Skeletal muscle cell (primary cell): ENCODE results near the gene SPDYE2B.
"Not testable (repeated sequence)": the region's sequence is repeated elsewhere in the genome, so short reads cannot be mapped to it uniquely, and the experiment has no call there.

Experiments
- DNase-seq: peaks from one replicate; pipeline ENCODE4 v3.0.0-alpha.2; 2010; ENCODE audit warnings: low read depth
- H3K4me3 ChIP-seq: 2 replicates; pipeline ENCODE4 v1.5.1; 2011; ENCODE audit warnings: low read depth, mild to moderate bottlenecking, control low read depth, low read length, moderate library complexity

The SPDYE2B gene, protein sequence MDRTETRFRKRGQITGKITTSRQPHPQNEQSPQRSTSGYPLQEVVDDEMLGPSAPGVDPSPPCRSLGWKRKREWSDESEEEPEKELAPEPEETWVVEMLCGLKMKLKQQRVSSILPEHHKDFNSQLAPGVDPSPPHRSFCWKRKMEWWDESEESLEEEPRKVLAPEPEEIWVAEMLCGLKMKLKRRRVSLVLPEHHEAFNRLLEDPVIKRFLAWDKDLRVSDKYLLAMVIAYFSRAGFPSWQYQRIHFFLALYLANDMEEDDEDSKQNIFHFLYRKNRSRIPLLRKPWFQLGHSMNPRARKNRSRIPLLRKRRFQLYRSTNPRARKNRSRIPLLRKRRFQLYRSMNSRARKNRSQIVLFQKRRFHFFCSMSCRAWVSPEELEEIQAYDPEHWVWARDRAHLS

DNA sequence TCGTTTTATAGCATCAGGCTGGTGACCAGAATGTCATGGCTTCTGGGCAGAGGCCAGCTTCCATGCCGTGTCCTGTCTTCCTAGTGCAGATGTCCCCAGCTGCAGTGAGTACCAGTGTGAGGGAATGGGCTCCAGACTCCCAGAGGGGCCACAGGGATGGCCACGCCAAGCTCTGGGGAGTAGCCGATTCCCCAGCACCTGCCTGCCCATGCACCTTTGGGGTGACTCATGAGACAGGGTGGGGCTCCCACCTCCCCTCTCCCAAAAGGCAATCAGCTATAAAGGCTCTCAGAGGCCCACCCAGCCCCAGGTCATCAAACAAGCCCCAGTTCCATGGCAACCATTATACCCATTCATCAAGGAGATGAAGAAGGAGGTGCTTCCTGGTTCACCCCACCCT is at the start of gene SPDYE2B:
TSS of gene SPDYE2B (plus strand) at position 396 of the 400 bp plus-strand sequence. CDS start 2,030 bp downstream, outside the sequence.
- not testable (repeated sequence) for DNase-seq, H3K4me3 ChIP-seq

DNA sequence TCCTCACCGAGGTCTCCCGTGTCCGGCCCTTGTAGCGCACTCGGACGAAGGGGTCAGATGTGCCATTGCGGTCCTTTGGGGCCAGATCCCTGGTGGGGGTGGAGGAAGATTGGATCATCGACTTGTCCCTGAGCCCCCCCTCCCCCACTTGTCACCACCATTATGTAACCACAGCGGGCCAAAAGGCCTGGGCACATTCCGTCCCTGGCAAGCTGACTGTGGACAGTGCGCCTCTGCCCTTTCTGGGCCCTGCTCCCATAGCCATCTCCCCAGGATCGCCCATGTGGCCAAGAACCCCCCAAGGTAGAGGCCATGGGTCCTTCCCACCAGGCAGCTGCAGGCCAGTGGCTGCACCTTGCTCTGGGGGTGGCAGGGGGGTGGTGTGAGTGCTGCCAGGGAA is 47.8 kb upstream of the SPDYE2B start:
- H3K4me3 ChIP-seq, DNase-seq: not testable (repeated sequence)

DNA sequence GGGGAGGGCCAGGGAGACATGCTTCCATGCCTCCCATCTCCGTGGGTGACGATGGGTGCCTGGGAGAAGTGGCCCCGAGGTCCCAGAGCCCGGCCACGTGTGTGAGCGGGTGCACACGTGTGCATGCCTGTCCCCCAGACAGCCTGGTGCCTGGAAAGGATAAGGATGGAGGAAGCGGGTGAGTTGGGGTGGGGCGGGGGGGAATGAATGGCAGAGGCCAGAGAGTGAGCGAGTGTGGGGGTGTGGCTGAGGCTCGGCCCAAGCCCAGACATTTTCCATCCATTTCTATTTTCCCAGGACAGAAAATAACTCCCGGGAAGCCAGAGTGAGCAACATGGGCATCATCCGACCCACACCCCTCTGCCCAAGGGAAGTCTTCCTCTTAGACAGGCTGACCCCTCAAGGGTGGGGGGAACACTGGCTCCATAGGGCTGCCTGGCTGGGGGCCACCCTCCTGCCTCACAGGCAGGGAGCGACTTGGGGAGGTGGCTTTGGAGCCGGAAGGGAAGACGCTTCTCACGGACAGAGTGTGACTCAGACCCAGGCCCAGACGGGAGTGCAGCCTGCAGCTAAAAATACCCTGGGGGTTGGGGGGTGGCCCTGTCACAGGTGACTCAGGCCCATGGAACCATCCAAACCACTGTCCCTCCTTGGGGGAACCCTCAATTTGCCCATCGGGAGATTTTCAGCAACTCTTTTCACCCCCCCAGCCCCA is 45.5 kb upstream of the SPDYE2B start:
- not testable (repeated sequence) for H3K4me3 ChIP-seq, DNase-seq

DNA sequence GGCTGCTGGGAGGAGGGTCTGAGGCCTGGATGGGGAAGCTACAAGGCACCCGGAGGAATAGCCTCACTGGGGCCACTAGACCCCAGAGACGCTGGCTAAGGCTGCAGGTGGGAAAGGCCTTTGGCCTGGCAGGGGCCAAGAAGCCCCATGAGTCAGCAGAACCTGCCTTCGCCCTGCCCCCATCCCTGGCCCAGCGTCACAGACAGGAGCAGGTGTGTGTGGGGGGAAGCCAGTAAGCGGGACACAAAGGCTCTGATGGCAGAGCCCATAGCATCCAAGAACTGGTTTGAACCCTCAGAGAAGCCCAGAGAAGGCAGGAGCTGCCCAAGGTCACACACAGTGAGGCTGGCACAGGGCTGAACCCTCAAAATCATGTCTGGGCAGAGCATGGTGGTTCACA is 43.3 kb upstream of the SPDYE2B start:
- not testable (repeated sequence) for DNase-seq

DNA sequence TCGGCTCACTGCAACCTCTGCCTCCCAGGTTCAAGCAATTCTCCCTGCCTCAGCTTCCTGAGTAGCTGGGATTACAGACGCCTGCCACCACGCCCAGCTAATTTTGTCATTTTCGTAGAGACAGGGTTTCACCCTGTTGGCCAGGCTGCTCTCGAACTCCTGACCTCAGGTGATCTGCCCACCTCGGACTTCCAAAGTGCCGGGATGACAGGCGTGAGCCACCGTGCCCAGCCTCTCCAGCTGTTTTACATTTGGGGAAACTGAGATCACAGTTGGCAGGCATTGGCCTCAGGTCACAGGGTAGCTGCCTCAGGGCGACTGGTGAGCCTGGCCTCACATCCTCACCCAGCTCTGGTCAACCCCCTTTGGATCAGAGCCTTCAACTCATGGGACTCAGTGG is 40.4 kb upstream of the SPDYE2B start:
- DNase-seq, H3K4me3 ChIP-seq: not testable (repeated sequence)

More for the DNA sequence above, 43.3 kb upstream of the SPDYE2B start:
- H3K4me3 ChIP-seq: not testable (repeated sequence)

DNA sequence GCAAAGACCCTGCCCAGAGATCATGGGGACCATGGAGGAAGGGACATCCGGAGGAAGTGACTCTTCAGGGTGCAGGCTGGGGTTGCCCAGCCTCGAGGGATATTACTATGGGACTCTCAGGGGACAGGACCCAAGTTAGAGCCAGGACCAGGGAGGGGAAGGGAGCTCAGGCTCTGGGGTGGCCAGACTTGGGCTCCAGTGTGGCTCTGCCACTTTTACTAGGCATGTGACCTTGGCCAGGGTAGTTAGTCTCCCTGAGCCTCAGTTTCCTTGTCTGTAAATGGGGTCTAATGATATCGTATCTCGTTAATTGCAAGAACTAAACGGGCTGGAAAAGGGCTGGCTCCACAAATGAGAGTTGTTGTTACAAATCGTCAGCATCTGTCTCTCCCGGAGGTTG is 39.7 kb upstream of the SPDYE2B start:
- not testable (repeated sequence) for DNase-seq, H3K4me3 ChIP-seq

DNA sequence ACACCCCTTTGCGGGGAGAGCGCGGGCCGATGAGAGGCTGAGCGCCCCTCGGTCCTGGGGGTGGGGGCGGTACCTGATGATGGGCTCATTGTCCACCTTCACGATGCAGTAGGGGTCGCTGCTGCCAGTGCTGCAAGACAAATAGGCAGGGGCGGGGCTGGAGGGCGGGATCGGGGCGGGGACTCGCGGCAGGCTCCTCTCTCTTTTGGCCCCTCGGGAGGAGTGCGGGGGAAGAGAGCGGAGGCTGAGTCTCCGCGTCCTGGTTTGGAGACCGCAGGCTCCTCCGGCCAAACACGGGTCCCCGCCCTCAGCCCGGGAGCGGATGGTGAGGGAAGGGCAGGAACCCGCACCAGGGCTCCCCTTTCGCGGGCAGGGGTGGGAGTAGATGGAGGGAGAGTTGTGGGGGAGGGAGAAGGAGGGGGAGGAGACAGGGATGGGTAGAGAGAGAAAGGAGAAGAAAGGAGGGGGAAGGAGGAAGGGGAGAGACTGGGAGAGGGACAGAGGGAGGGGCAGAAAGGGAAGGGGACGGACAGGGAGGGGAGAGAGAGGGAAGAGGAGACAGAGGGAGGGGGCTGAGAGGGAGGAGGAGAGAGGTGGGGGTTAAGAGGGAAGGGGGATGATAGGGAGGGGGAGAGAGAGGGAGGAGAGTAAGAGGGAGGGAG is 39.0 kb upstream of the SPDYE2B start:
- not testable (repeated sequence) for DNase-seq, H3K4me3 ChIP-seq

DNA sequence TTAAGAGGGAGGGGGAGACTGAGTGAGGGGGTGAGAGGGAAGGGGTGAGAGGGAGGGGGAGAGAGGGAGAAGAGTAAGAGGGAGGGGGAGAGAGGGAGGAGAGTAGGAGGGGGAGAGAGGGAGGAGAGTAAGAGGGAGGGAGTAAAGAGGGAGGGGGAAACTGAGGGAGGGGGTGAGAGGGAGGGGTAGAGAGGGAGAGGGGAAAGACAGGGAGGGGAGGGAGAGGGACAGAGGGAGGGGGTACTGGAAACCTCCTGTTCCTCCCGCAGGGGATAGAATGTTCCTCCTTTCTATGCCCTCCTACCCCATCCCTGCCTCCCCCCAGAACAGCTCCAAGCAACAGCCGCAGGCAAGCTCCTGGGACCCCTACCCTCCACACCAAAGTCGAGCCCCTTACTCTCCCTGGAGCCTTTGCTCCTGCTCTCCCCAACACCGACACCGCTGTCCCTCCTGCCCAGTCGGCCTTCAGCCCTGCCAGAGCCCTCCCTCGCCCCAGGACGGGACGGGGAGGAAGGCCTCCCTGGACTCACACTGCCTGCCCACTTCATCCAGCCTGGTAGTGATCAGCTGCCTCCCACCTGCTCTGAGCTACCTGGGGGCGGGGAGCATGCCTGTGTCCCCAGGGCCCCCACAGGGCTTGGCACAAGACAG is 38.3 kb upstream of the SPDYE2B start:
- DNase-seq: peak; percentile 11
- peak overlapping the region; percentile 15 for H3K4me3 ChIP-seq

DNA sequence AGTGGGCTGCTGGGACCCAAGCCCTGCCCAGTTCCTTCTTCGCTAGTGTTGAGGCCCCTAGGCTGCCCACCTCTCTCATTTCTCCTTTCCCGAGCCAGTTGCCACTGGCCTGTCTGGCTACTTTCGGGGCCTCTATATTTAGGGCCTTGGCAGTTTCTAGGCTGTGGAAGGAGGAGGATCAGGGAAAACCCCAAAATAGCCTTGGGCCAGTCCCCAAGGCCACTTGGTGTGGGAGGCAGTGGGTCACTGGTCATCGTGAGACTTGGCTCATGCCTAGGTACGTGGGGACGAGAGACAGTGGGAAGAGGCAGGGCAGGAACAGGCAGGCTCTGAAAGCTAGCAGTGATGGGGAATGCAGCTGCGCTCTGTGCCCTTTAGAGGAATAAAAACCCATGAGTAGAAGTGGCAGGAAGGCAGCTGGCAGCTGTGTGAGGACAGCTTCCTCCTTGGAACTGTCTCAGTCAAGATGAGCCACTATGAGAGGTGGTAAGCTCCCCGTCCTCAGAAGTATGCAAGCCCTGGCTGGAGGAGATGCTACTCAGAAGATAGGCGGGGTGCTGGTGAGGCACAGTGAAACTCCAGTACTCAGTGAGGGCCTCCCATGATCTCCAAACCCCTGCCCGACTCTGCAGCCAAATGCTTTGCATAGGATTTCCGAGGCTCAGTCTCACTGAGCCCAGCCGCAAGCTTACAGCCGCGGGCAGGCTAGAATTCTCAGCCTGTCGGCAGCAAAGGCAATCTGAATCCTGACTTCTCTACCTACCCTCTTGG is 36.4 kb upstream of the SPDYE2B start:
- not testable (repeated sequence) for H3K4me3 ChIP-seq, DNase-seq

DNA sequence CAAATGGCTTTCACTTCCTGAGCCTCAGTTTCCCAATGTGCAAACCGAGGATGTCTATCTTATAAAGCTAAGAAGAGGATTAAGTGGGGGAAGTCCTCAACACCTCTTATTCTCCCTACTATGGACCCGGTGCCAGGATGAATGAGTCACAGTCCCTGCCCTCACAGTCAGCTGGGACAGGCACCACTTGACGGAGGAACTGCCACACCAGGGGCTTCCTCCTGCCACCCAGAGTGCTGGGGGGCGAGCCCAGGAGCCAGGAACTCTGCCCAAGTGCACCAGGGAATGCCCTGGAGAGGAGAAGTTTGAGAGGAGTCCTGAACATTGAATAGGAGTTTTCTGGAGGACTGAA is 35.8 kb upstream of the SPDYE2B start:
- H3K4me3 ChIP-seq, DNase-seq: not testable (repeated sequence)

DNA sequence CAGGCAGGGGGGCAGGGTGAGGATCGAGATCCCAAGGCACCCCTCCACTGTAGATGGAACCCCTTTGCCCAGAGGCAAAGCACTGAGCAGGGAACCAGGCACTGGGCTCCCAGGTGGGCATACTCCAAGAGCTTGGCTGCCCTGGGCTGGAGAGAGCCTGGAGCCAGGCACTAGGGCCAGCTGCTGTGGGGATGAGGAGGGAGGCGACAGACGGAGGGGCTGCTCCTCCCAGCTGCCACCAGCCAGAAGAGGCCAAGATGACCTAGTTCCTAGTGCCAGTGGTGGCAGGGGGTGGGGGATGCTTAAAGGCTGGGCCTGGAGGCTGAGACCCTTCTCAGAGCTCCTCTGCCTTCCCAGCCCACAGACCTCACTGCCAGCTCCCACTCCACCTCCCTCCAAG is 35.2 kb upstream of the SPDYE2B start:
- H3K4me3 ChIP-seq, DNase-seq: not testable (repeated sequence)

DNA sequence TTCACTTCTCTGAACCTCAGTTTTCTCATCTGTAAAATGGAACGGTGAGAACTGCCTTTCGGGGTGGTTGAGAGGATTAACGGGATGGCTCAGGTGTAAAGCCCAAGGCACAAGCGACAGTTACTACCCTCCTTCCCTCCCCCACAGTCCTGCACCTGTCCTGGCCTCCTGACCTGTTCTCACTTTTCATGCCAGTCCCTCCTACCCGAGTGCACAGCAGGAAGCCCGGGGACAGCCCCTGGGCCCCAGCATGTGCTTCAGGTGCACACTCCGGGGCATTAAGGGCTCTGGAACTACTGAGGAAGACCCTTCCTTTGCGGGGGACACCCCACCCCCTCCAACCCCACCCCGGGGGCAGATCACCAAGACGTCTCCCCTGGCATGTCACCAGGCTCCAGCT is 34.2 kb upstream of the SPDYE2B start:
- not testable (repeated sequence) for H3K4me3 ChIP-seq, DNase-seq

DNA sequence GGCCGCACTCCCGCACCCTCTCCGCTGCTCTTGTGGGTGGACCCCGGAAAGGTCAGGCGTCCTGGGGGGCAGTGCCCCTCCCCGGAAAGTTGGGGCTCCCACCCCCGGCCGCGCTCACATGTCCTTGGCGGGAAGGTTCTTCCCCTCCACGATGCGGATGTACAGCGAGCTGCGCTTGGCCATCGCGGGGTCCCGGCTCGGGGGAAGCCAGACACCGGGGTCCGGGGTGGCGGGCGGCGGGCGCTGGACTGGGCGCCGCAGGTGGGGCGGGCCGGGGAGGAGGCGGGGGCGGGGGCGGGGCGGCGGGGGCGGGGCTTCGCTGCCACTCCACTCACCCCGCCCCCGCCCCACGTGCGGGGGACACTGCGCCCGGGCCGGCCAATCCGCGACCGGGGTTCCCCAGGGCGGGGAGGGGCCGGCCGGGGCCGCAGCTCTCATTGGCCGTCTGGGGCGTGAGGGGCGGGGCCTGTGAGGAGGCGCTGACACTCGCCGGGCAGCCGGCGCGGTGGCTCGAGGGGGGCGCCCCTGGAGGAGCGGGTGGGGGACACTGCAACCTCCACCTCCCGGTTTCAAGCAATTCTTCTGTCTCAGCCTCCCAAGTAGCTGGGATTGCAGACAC is 33.5 kb upstream of the SPDYE2B start, which contains the start of gene RASA4:
TSS of gene RASA4 (minus strand) at position 250 of the 619 bp plus-strand sequence. CDS start at position 183, 67 bp downstream.
- peak within 1 kb of the TSS; percentile 35 for H3K4me3 ChIP-seq
- not testable (repeated sequence) for DNase-seq

DNA sequence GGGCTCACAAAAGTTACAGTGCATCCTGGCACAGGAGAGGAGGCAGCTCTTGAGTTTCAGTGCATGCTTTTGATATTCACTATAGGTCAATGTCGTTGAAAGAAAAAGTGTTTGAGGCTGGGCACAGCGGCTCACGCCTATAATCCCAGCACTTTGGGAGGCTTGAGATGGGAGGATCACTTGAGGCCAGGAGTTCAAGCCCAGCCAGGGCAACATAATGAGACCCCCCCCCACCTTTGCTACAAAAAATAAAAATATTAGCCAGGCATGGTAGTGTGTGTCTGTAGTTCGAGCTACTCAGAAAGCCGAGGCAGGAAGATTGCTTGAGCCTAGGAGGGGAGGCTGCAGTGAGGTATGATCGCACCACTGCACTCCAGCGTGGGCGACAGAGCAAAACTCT is 32.0 kb upstream of the SPDYE2B start:
- DNase-seq, H3K4me3 ChIP-seq: not testable (repeated sequence)

DNA sequence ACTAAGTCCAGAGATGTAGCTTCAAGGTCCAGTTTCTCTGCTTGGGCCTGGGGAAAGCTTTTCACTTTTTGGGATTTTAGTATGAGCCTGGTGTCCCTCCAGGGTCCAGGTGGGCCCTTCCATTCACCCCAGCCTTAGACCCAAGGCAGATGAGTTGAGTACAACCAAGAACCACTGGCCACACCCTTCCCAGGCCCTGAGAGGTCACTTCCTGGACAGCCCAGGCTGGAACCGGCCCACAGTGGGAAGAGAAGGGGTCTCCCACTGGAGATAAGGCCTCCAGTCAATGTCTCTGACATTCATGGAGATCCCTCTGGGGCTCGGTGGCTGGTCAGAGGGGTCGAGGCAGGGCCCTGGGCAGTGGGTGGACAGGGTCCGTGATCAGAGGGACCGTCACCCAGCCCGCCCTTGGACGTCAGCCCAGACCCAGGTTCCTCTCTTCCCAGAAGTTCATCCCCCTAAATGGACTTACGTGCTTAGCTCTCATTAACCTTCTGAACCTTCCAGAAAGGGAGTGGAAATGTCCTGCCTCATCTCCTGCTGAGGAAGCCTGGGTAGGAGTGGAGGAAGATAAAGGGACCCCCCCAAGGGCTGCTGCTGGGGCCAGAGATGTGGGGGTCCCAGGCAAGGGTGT is 22.7 kb upstream of the SPDYE2B start:
- DNase-seq, H3K4me3 ChIP-seq: not testable (repeated sequence)

DNA sequence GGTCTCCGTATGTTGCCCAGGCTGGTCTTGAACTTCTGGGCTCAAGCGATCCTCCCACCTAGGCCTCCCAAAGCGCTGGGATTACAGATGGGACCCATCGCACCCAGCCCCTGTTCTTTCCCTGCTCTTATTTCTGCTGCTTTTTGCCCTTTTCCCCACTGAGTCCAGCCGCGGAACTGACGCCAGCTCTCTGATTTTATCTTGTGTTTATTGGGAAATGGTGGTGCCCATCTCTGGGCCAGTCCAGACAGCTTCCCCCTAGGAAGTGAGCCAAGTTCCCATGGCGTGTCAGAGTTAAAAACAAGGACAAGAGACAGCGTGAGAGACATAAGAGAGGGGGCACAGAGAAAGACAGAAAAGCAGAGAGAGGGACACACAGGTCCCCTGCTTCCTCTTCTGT is 19.5 kb upstream of the SPDYE2B start:
- not testable (repeated sequence) for DNase-seq

DNA sequence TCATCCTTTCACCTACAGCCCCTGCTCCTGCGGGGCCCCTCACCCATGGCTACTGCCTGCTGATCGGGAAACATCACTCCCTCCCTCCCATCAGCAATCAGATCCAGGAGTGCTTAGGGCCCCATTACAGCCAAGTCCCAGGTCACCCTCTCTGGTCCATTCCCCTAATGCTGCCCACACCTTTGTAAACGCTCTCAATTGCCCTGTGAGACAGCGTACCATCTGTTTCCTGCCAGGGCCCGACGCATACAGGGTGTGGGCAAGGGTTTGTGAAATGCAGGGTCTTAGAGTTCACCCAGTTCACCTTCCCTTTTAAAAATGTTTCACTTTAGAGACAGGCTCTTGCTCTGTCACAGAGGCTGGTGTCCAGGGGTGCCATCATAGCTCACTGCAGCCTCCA is 15.8 kb upstream of the SPDYE2B start:
- H3K4me3 ChIP-seq: not testable (repeated sequence)

More for the DNA sequence above, 19.5 kb upstream of the SPDYE2B start:
- not testable (repeated sequence) for H3K4me3 ChIP-seq

DNA sequence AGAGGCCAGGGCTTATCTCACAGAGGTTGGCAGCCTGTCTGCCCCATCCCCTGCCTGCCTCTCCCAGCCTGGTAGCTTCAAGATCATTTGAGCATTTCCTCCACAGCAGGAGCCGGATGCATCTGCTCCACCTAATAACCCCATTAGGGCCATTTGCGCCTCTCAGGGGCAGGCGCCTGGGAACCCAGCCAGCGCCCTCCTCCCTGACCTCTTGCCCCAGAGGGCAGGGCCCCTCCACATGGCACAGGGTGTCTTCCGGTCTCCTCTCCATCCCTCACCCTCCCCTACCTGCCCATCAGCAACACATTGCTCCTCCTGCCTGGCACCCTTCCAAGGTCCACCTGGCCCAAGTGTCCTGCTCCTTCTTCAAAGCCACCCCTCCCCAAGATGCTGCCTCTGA is 14.8 kb upstream of the SPDYE2B start:
- DNase-seq, H3K4me3 ChIP-seq: not testable (repeated sequence)

More for the DNA sequence above, 15.8 kb upstream of the SPDYE2B start:
- not testable (repeated sequence) for DNase-seq
